Activated T-cell treated with anti-CD3 and anti-CD28 coated beads, Interleukin-2, amount 50 U/mL, for 72 hours (primary cell): ENCODE results near the gene TBRG4. TPM values are rescaled to one million over a fixed set of nuclear protein-coding genes. Genes with fewer than 3 reads are reported as not detected.

Experiments
- ATAC-seq, 2 donors: fragments of 150-1000 bp; cut with Tn5 transposase; replicated peaks in 1 of 2; 2 replicates each; pipeline ENCODE4 v1.10.0; 2021; ENCODE audit warnings: moderate library complexity in 2 of 2, mild to moderate bottlenecking in 1 of 2
- DNase-seq, 2 donors: peaks; one replicate each; pipeline ENCODE4 v3.0.0; 2021 to 2022; ENCODE audit warnings: mixed read lengths in 1 of 2
- H3K27ac Mint-ChIP-seq: one replicate; pipeline ENCODE4 v1.8.0; 2022; ENCODE audit warnings: mild to moderate bottlenecking, moderate library complexity, mixed read lengths
- H3K27me3 Mint-ChIP-seq: one replicate; pipeline ENCODE4 v1.8.0; 2022; ENCODE audit warnings: low read depth, mixed read lengths
- H3K36me3 Mint-ChIP-seq, 2 donors: one replicate each; pipeline ENCODE4 v1.8.0; 2022; ENCODE audit warnings: mixed read lengths in 2 of 2, mild to moderate bottlenecking in 1 of 2; ENCODE audit not compliant: insufficient read depth in 2 of 2
- H3K4me1 Mint-ChIP-seq: one replicate; pipeline ENCODE4 v1.8.0; 2022; ENCODE audit warnings: low read depth, mixed read lengths
- H3K4me3 Mint-ChIP-seq, 2 donors: one replicate each; pipeline ENCODE4 v1.8.0; 2022; ENCODE audit warnings: mild to moderate bottlenecking in 2 of 2, mixed read lengths in 2 of 2, moderate library complexity in 2 of 2
- H3K9me3 Mint-ChIP-seq, 2 donors: one replicate each; pipeline ENCODE4 v1.8.0; 2022; ENCODE audit warnings: mixed read lengths in 2 of 2
- total RNA-seq, 2 donors: library from RNA; stranded (reverse); gene quantifications; one replicate each; pipeline ENCODE4 v1.2.3, GENCODE V29; 2022

The TBRG4 gene
- total RNA-seq, 2 donors from 2014 or later = 107 to 118 TPM

- Mint-ChIP-seq H3K9me3 (no peaks in the 10 kb centered on the region), H3K4me1 (peaks cover 4% of the 10 kb centered on the region), H3K36me3 (peaks cover 0 to 15% of the 10 kb centered on the region in 2 donors), H3K27me3 (no peaks in the 10 kb centered on the region), H3K4me3 (no peak overlapping the region), H3K27ac (peak overlapping the region; percentile 58)
- no peak for ATAC-seq
- DNase-seq = no peak
These were observed 33.3 kb downstream of the TBRG4 start for GRCh38 chr7:45078125-45078681.

- ATAC-seq (no peak), DNase-seq (no peak)
- no peak overlapping the region for H3K27ac Mint-ChIP-seq
- H3K36me3 Mint-ChIP-seq = peaks cover 0 to 19% of the 10 kb centered on the region in 2 donors
- H3K4me1 Mint-ChIP-seq = peaks cover 4% of the 10 kb centered on the region
- no peaks in the 10 kb centered on the region for H3K9me3 Mint-ChIP-seq
- no peaks in the 10 kb centered on the region for H3K27me3 Mint-ChIP-seq
- no peak overlapping the region for H3K4me3 Mint-ChIP-seq
These were observed 33.9 kb downstream of the TBRG4 start for GRCh38 chr7:45077579-45077978.

GRCh38 chr7:45076946-45077345, 34.6 kb downstream of the TBRG4 start:
- ATAC-seq = no peak
- H3K4me1 Mint-ChIP-seq = peaks cover 6% of the 10 kb centered on the region
- no peaks in the 10 kb centered on the region for H3K27me3 Mint-ChIP-seq
- peaks cover 0 to 19% of the 10 kb centered on the region in 2 donors for H3K36me3 Mint-ChIP-seq
- no peak for DNase-seq
- no peaks in the 10 kb centered on the region for H3K9me3 Mint-ChIP-seq
- no peak overlapping the region for H3K4me3 Mint-ChIP-seq
- no peak overlapping the region for H3K27ac Mint-ChIP-seq

GRCh38 chr7:45075871-45076796, 35.4 kb downstream of the TBRG4 start:
- Mint-ChIP-seq H3K4me3 (no peak overlapping the region), H3K27ac (no peak overlapping the region), H3K36me3 (peaks cover 0 to 22% of the 10 kb centered on the region in 2 donors), H3K27me3 (no peaks in the 10 kb centered on the region), H3K4me1 (peaks cover 10% of the 10 kb centered on the region), H3K9me3 (no peaks in the 10 kb centered on the region)
- ATAC-seq = no peak
- no peak for DNase-seq

- H3K4me1 Mint-ChIP-seq = peaks cover 10% of the 10 kb centered on the region
- H3K27ac Mint-ChIP-seq = no peak overlapping the region
- DNase-seq (no peak), ATAC-seq (no peak)
- no peaks in the 10 kb centered on the region for H3K9me3 Mint-ChIP-seq
- H3K36me3 Mint-ChIP-seq = peaks cover 0 to 22% of the 10 kb centered on the region in 2 donors
- no peaks in the 10 kb centered on the region for H3K27me3 Mint-ChIP-seq
- no peak overlapping the region for H3K4me3 Mint-ChIP-seq
These were observed 36.2 kb downstream of the TBRG4 start for GRCh38 chr7:45075355-45075644.

GRCh38 chr7:45074528-45075354, 36.8 kb downstream of the TBRG4 start:
- DNase-seq (no peak), ATAC-seq (no peak)
- Mint-ChIP-seq H3K4me1 (peaks cover 10% of the 10 kb centered on the region), H3K9me3 (no peaks in the 10 kb centered on the region), H3K27ac (no peak overlapping the region), H3K27me3 (no peaks in the 10 kb centered on the region), H3K4me3 (no peak overlapping the region), H3K36me3 (peaks cover 0 to 22% of the 10 kb centered on the region in 2 donors)

GRCh38 chr7:45073786-45074527, 37.5 kb downstream of the TBRG4 start:
- Mint-ChIP-seq H3K27ac (peak overlapping the region; percentile 64), H3K4me1 (peaks cover 10% of the 10 kb centered on the region), H3K27me3 (no peaks in the 10 kb centered on the region), H3K36me3 (peaks cover 0 to 25% of the 10 kb centered on the region in 2 donors), H3K9me3 (no peaks in the 10 kb centered on the region), H3K4me3 (no peak overlapping the region)
- ATAC-seq = no peak
- DNase-seq = no peak

- no peak for ATAC-seq
- Mint-ChIP-seq H3K27me3 (no peaks in the 10 kb centered on the region), H3K4me1 (peaks cover 10% of the 10 kb centered on the region), H3K36me3 (peaks cover 0 to 29% of the 10 kb centered on the region in 2 donors), H3K27ac (peak overlapping the region; percentile 51), H3K9me3 (no peaks in the 10 kb centered on the region), H3K4me3 (no peak overlapping the region)
- no peak for DNase-seq
These were observed 38.3 kb downstream of the TBRG4 start for GRCh38 chr7:45073031-45073785.

GRCh38 chr7:45072131-45073030, 39.1 kb downstream of the TBRG4 start:
- ATAC-seq (no peak), DNase-seq (no peak)
- Mint-ChIP-seq H3K9me3 (no peaks in the 10 kb centered on the region), H3K27me3 (no peaks in the 10 kb centered on the region), H3K36me3 (peaks cover 0 to 33% of the 10 kb centered on the region in 2 donors), H3K4me3 (no peak overlapping the region), H3K4me1 (peaks cover 10% of the 10 kb centered on the region), H3K27ac (peak overlapping the region; percentile 51)

- Mint-ChIP-seq H3K27me3 (no peaks in the 10 kb centered on the region), H3K4me3 (no peak overlapping the region), H3K27ac (no peak overlapping the region), H3K4me1 (peaks cover 10% of the 10 kb centered on the region), H3K9me3 (no peaks in the 10 kb centered on the region), H3K36me3 (peaks cover 0 to 31% of the 10 kb centered on the region in 2 donors)
- ATAC-seq = no peak
- no peak for DNase-seq
These were observed 40.0 kb downstream of the TBRG4 start for GRCh38 chr7:45071528-45071927.

- DNase-seq (no peak), ATAC-seq (no peak)
- H3K27me3 Mint-ChIP-seq = no peaks in the 10 kb centered on the region
- H3K9me3 Mint-ChIP-seq = no peaks in the 10 kb centered on the region
- H3K27ac Mint-ChIP-seq = peak overlapping the region; percentile 73
- no peak overlapping the region for H3K4me3 Mint-ChIP-seq
- peaks cover 3 to 29% of the 10 kb centered on the region in 2 donors for H3K36me3 Mint-ChIP-seq
- H3K4me1 Mint-ChIP-seq = peaks cover 10% of the 10 kb centered on the region
These were observed 41.2 kb downstream of the TBRG4 start for GRCh38 chr7:45070254-45070642.
